Muscle of leg (tissue), 11 donors: ENCODE results near the gene HIC1. TPM values are rescaled to one million over a fixed set of nuclear protein-coding genes. Genes with fewer than 3 reads are reported as not detected.

Source experiments
- DNase-seq: peaks from one replicate; pipeline ENCODE4 v3.0.0; 2013
- H3K27ac ChIP-seq: one replicate; pipeline ENCODE4 v1.5.1; 2013; ENCODE audit warnings: mild to moderate bottlenecking, low read length, control low read depth
- H3K27me3 ChIP-seq: one replicate; pipeline ENCODE4 v1.6.1; 2013; ENCODE audit warnings: low read length; ENCODE audit not compliant: control insufficient read depth, insufficient read depth
- H3K36me3 ChIP-seq: one replicate; pipeline ENCODE4 v1.6.1; 2013; ENCODE audit warnings: low read length; ENCODE audit not compliant: control insufficient read depth, insufficient read depth
- H3K4me1 ChIP-seq: one replicate; pipeline ENCODE4 v1.6.1; 2013; ENCODE audit warnings: low read length; ENCODE audit not compliant: control insufficient read depth, insufficient read depth
- H3K4me3 ChIP-seq: one replicate; pipeline ENCODE4 v1.5.1; 2013; ENCODE audit warnings: low read length, control low read depth
- H3K9me3 ChIP-seq: replicated peaks from 2 replicates; pipeline ENCODE4 v1.6.1; 2013; ENCODE audit warnings: low read depth, low read length; ENCODE audit not compliant: control insufficient read depth
- WGBS: methylation state at CpG from one replicate; pipeline ENCODE4 v1.1.5; 2013; ENCODE audit warnings: missing lambda C conversion rate; ENCODE audit not compliant: insufficient coverage; 5-methylcytosine and 5-hydroxymethylcytosine counted together
- polyA plus RNA-seq, 8 donors: library from polyadenylated mRNA; unstranded; fragments of 120-200 nt; gene quantifications; one replicate each; pipeline versions ENCODE4 v1.2.1 to v1.2.3, GENCODE V29; 2013; ENCODE audit warnings: inconsistent platforms in 1 of 8, low replicate concordance in 1 of 8; ENCODE audit not compliant: insufficient read length in 8 of 8, insufficient read depth in 1 of 8
- total RNA-seq: library from RNA; stranded (reverse); fragments of 120-200 nt; gene quantifications from one replicate; pipeline ENCODE4 v1.2.4, GENCODE V29; 2013

HIC1 gene
- total and polyA plus RNA-seq, 9 donors: 28.1 to 60.4 (median 43.3) TPM

DNA sequence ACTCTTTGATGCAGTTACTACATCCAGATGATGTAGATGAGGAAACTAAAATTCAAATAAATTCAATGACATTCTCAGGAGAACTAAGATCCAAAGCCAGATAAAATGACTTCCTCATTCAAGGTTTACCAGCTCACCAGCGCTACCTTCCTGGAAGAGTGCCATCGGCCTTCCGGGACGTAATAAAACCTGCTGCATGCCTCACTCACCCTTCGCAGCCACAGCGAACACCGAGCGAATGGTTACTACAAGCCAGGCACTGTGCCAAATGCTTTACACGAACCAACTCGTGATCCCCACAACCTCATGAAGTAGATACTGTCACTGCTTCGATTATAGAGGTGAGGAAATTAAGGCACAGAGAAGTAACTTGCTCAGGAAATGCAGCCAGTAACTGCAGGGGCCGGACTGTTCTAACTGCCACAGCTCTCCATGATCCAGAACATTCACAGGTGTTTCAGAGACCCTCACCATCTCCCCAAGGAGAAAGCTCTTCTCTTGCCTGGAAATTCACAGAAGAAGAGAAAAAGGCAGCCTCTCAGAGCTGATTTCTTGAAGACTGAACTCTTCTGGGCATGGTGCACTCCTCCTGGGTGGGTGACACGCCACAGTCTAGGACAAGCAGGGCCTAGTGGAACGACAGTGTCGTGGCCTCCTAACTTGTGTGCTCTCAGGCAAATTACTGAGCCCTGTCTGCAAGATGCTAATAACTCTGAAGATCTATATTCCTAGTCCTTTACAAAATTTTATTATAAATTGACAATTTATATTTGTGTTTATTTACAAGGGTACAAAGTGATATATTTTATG, 46.8 kb downstream of the HIC1 start:
- no peaks in the 10 kb centered on the region for H3K27me3 ChIP-seq
- H3K4me3 ChIP-seq: no peak overlapping the region
- DNase-seq: no peak
- H3K9me3 ChIP-seq: no peaks in the 10 kb centered on the region
- WGBS: 70% methylated on average over 10 of the region's 15 CpGs
- H3K36me3 ChIP-seq: no peaks in the 10 kb centered on the region
- H3K4me1 ChIP-seq: peaks cover 18% of the 10 kb centered on the region
- no peak overlapping the region for H3K27ac ChIP-seq

DNA sequence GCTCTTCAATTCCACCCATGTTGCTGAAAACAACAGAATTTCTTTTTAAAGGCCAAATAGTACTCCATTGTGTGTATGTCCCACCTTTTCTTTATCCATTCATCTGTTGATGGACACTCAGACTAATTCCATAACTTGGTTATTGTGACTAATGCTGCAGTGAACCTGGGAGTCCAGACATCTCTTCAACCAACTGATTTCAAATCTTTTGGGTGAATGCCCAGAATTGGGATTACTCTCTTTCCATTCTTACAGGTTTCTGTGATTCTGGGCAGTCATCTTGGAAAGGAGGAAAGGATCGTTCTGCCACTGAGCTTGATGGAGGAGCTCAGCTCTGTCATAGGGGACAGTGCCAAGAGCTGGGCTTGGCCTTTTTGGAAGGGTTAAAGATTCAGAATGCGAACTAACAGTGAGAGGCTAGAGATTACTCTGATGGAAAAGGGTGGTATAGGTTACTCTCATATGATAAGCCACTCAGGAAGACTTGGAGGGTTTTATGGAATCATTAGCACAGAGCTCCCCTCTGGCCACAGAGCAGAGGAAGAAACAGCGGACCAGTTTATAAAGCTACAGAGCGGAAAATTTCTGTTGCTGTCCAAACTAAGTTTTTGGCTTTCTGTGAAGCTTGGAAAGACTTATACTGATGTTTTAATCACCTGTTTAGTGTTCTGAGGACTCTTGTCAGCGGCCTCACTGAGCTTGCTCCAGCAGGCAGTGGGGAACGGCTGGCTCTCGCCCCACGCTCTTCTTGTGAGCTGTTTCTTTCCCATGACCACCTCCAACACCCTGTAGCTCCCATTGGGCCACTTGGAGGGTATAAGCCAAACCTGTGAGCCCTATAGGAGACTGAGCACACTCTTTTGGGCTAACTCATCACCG, 48.3 kb downstream of the HIC1 start:
- no peaks in the 10 kb centered on the region for H3K27me3 ChIP-seq
- H3K9me3 ChIP-seq: no peaks in the 10 kb centered on the region
- WGBS: 26% methylated on average over 8 of the region's 9 CpGs
- H3K4me1 ChIP-seq: peaks cover 32% of the 10 kb centered on the region
- no peaks in the 10 kb centered on the region for H3K36me3 ChIP-seq
- peak overlapping the region; percentile 78 for H3K27ac ChIP-seq
- peak; percentile 96 for DNase-seq
- H3K4me3 ChIP-seq: no peak overlapping the region

DNA sequence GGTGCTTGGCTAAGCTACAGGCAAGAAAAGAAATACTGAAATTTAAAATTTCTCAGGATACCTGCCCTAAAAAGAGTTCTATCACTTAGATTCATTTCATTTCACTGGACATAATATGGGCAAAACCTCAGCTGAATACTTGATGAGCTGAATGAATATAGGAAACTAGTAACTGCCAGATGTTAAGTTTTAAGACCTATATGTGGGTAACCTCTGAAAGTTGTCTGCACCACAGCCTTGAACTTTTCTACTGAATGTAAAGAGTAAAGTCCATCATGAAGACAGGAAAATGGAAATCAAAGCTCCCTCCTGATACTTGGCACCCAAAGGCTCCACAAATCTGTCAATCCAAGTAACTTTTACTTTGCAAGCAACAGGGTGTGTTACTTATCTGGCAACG, 50.8 kb downstream of the HIC1 start:
- DNase-seq: no peak
- WGBS: no CpG with 5 or more reads among the region's 1 CpG
- H3K27me3 ChIP-seq: no peaks in the 10 kb centered on the region
- no peaks in the 10 kb centered on the region for H3K9me3 ChIP-seq
- H3K27ac ChIP-seq: peak overlapping the region; percentile 79
- H3K36me3 ChIP-seq: no peaks in the 10 kb centered on the region
- H3K4me3 ChIP-seq: no peak overlapping the region
- H3K4me1 ChIP-seq: peaks cover 33% of the 10 kb centered on the region

DNA sequence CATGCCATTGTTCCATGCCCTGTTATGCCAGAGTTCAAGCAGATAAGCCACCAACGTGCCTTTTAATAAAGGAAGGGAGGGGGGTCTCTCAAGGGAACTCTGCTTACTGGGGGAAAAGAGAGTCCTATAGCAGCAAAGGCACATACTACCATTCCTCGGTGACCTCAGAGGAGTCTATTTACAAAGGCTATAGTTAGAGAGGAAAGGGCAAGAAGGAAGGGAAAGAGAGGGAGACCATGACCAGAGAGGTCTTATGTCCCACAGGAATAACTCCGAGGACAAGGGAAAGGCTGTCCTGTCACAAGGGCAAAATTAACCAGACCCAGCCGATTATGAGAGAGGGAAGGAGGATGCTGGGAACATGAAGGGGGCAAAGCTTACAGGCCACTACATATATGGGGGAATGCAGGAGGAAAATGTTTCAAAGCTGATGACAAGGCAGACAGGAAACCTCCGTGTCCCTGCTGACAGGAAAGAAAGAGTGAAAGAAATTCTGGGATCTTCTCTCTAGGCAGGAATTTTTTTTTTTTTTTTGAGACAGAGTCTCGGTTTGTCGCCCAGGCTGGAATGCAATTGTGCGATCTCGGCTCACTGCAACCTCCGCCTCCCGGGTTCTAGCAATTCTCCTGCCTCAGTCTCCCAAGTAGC, 51.5 kb downstream of the HIC1 start:
- DNase-seq: no peak
- Histone ChIP-seq H3K27ac (peak overlapping the region; percentile 79), H3K4me3 (no peak overlapping the region), H3K4me1 (peaks cover 31% of the 10 kb centered on the region), H3K27me3 (no peaks in the 10 kb centered on the region), H3K9me3 (no peaks in the 10 kb centered on the region), H3K36me3 (no peaks in the 10 kb centered on the region)
- WGBS: 21% methylated on average over 3 of the region's 11 CpGs

DNA sequence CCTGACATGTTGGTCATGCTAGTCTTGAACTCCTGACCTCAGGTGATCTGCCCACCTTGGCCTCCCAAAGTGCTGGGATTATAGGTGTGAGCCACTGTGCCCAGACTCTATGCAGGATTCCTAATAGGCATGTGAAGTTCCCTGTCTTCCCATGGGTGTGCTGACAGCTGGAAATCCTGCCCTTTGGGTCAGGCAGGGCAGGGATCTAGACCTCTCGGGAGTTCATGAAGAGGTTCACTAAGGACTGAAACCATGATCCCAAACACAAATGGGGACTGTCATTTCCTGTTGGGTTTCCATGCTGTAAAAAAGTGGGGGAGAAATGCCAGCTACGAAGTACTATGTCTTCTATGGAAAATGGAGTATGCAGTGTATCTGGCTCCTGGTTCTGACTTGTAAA, 52.1 kb downstream of the HIC1 start:
- H3K36me3 ChIP-seq: no peaks in the 10 kb centered on the region
- H3K4me1 ChIP-seq: peaks cover 33% of the 10 kb centered on the region
- no peak for DNase-seq
- H3K27ac ChIP-seq: peak overlapping the region; percentile 75
- no peaks in the 10 kb centered on the region for H3K27me3 ChIP-seq
- no peaks in the 10 kb centered on the region for H3K9me3 ChIP-seq
- H3K4me3 ChIP-seq: no peak overlapping the region
- WGBS: 100% methylated on average over 1 of the region's 2 CpGs

DNA sequence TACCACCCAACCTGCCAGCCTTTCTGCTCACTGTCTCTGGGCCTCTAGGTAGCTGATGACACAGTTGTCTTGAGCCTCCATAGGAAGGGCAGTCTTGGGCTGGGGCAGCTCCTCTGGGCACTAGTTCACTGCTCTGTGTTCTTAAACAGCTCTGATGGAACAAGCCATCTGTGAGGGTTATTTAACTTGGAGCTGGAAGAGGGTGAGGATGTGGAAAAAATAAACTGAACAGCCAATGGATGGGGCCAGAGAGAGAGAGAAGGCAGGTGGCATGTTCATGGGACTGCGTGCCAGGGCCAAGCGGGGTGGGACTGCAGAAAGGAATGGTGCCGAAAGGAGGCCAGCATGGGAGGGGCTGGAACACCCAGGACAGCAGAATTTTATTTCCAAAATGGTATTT, 52.6 kb downstream of the HIC1 start:
- no peak overlapping the region for H3K4me3 ChIP-seq
- H3K27ac ChIP-seq: peak overlapping the region; percentile 75
- H3K27me3 ChIP-seq: no peaks in the 10 kb centered on the region
- peaks cover 33% of the 10 kb centered on the region for H3K4me1 ChIP-seq
- no CpG with 5 or more reads among the region's 3 CpGs for WGBS
- no peaks in the 10 kb centered on the region for H3K9me3 ChIP-seq
- H3K36me3 ChIP-seq: no peaks in the 10 kb centered on the region
- peak; percentile 88 for DNase-seq

DNA sequence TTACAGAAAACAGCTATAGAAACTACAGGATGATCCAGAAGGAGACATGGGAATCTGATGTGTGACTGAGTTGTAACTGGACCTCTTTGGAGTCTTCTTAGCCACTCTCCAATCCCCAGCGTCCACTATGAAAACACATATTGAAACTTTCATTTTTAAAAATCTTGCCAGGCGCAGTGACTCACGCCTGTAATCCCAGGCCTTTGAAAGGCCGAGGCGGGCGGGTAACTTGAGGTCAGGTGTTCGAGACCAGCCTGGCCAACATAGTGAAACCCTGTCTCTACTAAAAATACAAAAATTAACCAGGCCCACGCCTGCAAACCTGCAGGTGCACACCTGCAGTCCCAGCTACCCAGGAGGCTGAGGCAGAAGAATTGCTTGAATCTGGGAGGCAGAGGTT, 53.3 kb downstream of the HIC1 start:
- no peaks in the 10 kb centered on the region for H3K27me3 ChIP-seq
- H3K27ac ChIP-seq: peak overlapping the region; percentile 75
- WGBS: no CpG with 5 or more reads among the region's 8 CpGs
- no peak for DNase-seq
- peaks cover 30% of the 10 kb centered on the region for H3K4me1 ChIP-seq
- no peaks in the 10 kb centered on the region for H3K9me3 ChIP-seq
- H3K4me3 ChIP-seq: no peak overlapping the region
- H3K36me3 ChIP-seq: no peaks in the 10 kb centered on the region

DNA sequence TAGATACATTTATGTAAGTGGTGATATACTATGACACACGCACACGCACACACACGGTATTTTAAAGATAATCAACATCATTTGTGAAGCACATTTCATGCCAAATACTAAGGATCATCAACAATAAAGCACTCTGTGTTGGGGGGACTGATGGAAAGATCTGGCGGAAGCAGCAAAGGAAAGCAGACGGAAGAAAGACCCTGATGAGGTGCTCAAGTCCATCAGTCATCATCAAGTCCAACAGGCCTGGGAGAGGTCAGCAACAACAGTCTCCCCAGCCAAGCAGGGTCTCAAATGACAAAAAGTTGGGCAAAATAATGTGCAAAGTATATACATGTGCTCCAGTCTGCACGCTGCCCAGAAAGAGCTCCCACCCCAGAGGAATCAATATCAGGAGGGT, 55.5 kb downstream of the HIC1 start:
- H3K27me3 ChIP-seq: no peaks in the 10 kb centered on the region
- WGBS: 50% methylated on average over 2 of the region's 6 CpGs
- H3K9me3 ChIP-seq: no peaks in the 10 kb centered on the region
- DNase-seq: no peak
- no peaks in the 10 kb centered on the region for H3K36me3 ChIP-seq
- H3K4me3 ChIP-seq: no peak overlapping the region
- H3K27ac ChIP-seq: no peak overlapping the region
- peaks cover 24% of the 10 kb centered on the region for H3K4me1 ChIP-seq

DNA sequence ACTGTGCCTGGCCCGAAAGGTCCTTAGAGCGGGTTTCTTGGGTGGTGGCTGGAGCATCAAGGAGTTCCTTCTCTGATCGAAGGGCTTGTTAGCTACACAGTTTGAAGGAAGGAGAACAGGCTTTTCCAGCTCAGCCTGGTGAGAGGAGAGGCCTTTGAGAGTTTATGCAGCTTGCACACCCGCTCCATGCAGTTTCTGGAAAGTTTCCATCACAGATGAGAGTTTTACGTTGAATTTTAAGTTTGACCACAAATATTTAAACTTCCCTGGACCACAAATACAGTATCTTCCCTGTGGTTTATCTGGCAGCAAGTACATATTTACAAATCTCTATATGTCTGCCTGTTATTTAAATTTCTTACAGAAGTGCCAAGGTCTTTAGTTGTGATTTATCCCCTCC, 56.8 kb downstream of the HIC1 start:
- peak; percentile 75 for DNase-seq
- Histone ChIP-seq H3K27me3 (no peaks in the 10 kb centered on the region), H3K27ac (no peak overlapping the region), H3K36me3 (no peaks in the 10 kb centered on the region), H3K9me3 (no peaks in the 10 kb centered on the region), H3K4me1 (peaks cover 17% of the 10 kb centered on the region), H3K4me3 (no peak overlapping the region)
- 48% methylated on average over 3 of the region's 5 CpGs for WGBS
